ENCODE results near the gene RETREG3. TPM values are rescaled to one million over a fixed set of nuclear protein-coding genes. Genes with fewer than 3 reads are reported as not detected.

Gene RETREG3
- total and polyA plus RNA-seq, 9 of the 15 experiments (the other 6 are each of a cell fraction or from before 2014, with no cell fraction given): 4.1 to 39.0 (median 16.9) TPM

GRCh38 chr17:42657824-42658588 lies 48.8 kb upstream of the RETREG3 start (continued):
- TF ChIP-seq SMC3 (conservative IDR thresholded peaks at IDR 0.05; ENCODE audit: insufficient read depth, low read depth, low read length): no peak
- no peak for TF ChIP-seq SRSF7 (optimal IDR thresholded peaks at IDR 0.05; ENCODE audit: low read depth, low read length)
- TF ChIP-seq ZNF717 (CRISPR knock-in tag; IDR thresholded peaks at IDR 0.05): no peak
- TF ChIP-seq, protein P1, sequence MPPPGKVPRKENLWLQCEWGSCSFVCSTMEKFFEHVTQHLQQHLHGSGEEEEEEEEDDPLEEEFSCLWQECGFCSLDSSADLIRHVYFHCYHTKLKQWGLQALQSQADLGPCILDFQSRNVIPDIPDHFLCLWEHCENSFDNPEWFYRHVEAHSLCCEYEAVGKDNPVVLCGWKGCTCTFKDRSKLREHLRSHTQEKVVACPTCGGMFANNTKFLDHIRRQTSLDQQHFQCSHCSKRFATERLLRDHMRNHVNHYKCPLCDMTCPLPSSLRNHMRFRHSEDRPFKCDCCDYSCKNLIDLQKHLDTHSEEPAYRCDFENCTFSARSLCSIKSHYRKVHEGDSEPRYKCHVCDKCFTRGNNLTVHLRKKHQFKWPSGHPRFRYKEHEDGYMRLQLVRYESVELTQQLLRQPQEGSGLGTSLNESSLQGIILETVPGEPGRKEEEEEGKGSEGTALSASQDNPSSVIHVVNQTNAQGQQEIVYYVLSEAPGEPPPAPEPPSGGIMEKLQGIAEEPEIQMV (tag; conservative IDR thresholded peaks at IDR 0.05; ENCODE audit: low read depth): peak; percentile 44; the same call in 1 of the 2 replicates
- TF ChIP-seq DLX4 (CRISPR knock-in tag; IDR thresholded peaks at IDR 0.05): no peak
- TF ChIP-seq ZNF253 (CRISPR knock-in tag; conservative IDR thresholded peaks at IDR 0.05): no peak
- no peak for TF ChIP-seq SMARCC2 (IDR thresholded peaks at IDR 0.05; ENCODE audit: low read depth)
- TF ChIP-seq ZNF3 (CRISPR knock-in tag; IDR thresholded peaks at IDR 0.05): no peak
- no peak for TF ChIP-seq ZNF75A (CRISPR knock-in tag; IDR thresholded peaks at IDR 0.05)
- peak; percentile 88 for TF ChIP-seq ZNF146 (CRISPR knock-in tag; IDR thresholded peaks at IDR 0.05; ENCODE audit: unreplicated experiment)
- TF ChIP-seq, protein P2, sequence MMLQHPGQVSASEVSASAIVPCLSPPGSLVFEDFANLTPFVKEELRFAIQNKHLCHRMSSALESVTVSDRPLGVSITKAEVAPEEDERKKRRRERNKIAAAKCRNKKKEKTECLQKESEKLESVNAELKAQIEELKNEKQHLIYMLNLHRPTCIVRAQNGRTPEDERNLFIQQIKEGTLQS (IDR thresholded peaks at IDR 0.05): no peak
- TF ChIP-seq, protein P2 (CRISPR knock-in tag; conservative IDR thresholded peaks at IDR 0.05): no peak
- TF ChIP-seq DDX20 (tag; IDR thresholded peaks at IDR 0.05; ENCODE audit: low read depth): peak; percentile 81
- TF ChIP-seq PML (IDR thresholded peaks at IDR 0.05; ENCODE audit: low read length): no peak
- TF ChIP-seq ETV5 (CRISPR knock-in tag; IDR thresholded peaks at IDR 0.05; ENCODE audit: low read depth): no peak
- no peak for TF ChIP-seq ZBTB8A (IDR thresholded peaks at IDR 0.05; ENCODE audit: partially characterized antibody)
- TF ChIP-seq ZC3H4 (CRISPR knock-in tag; IDR thresholded peaks at IDR 0.05; ENCODE audit: borderline replicate concordance): no peak
- TF ChIP-seq ZNF79 (CRISPR knock-in tag; IDR thresholded peaks at IDR 0.05; ENCODE audit: low read depth): no peak
- TF ChIP-seq RUNX1 (IDR thresholded peaks at IDR 0.05; ENCODE audit: low read depth): no peak
- no peak for TF ChIP-seq ZNF175 (CRISPR knock-in tag; IDR thresholded peaks at IDR 0.05; ENCODE audit: low read depth)
- no peak for TF ChIP-seq BRD4 (IDR thresholded peaks at IDR 0.05)
- TF ChIP-seq KLF6 (CRISPR knock-in tag; IDR thresholded peaks at IDR 0.05; ENCODE audit: borderline replicate concordance): peak; percentile 48; the same call in 1 of the 2 replicates
- TF ChIP-seq ZBTB9 (CRISPR knock-in tag; IDR thresholded peaks at IDR 0.05): no peak
- TF ChIP-seq HMGN3 (IDR thresholded peaks at IDR 0.05; ENCODE audit: borderline replicate concordance, extremely low read depth, insufficient read length, low read depth, low read length): no peak
- no peak for TF ChIP-seq ZNF316 (IDR thresholded peaks at IDR 0.05)
- no peak for TF ChIP-seq ZNF133 (CRISPR knock-in tag; IDR thresholded peaks at IDR 0.05)
- TF ChIP-seq ZFP30 (CRISPR knock-in tag; IDR thresholded peaks at IDR 0.05; ENCODE audit: borderline replicate concordance): no peak
